GM18907 (cell line): Measurements from ENCODE around the gene CRLF2.
"Not testable (repeated sequence)": the region's sequence is repeated elsewhere in the genome, so short reads cannot be mapped to it uniquely, and the experiment has no call there.

Source experiments
- ATAC-seq: cut with Tn5 transposase; IDR thresholded peaks from one replicate; pipeline ENCODE4 v1.9.1; 2021; ENCODE audit warnings: mild to moderate bottlenecking, moderate library complexity; ENCODE audit not compliant: unreplicated experiment

The CRLF2 gene

GRCh38 chrX:1212532-1212931, at the start of gene CRLF2:
Gene CRLF2, minus strand, starts transcription at chrX:1212649. Its CDS starts 15 bp downstream, at chrX:1212634.
- ATAC-seq: peak; percentile 82

- ATAC-seq: not testable (repeated sequence)
Measured at GRCh38 chrX:1261771-1262170, 49.3 kb upstream of the CRLF2 start.

GRCh38 chrX:1261285-1261684, 48.8 kb upstream of the CRLF2 start:
- ATAC-seq: no peak

DNA sequence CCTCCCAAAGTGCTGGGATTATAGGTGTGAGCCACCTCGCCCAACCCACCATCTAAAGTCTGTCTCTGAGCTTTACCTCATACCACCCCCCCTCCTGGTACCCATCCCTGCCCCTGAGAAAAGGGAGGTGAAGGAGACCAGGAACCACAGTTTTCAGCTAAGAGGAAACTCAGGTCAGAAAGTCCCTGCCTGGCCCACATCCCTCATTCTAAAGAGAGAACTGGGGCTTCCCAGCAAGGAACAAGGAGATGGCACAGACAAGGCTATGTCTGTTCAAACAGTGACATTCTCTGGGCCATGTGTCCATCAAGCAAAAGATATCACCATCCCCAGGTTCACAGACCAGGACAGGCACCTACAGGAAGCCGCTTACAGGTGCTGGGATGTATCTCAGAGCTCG, 40.4 kb upstream of the CRLF2 start:
- ATAC-seq: no peak

GRCh38 chrX:1249101-1249887, 36.8 kb upstream of the CRLF2 start:
- ATAC-seq: peak; percentile 59

DNA sequence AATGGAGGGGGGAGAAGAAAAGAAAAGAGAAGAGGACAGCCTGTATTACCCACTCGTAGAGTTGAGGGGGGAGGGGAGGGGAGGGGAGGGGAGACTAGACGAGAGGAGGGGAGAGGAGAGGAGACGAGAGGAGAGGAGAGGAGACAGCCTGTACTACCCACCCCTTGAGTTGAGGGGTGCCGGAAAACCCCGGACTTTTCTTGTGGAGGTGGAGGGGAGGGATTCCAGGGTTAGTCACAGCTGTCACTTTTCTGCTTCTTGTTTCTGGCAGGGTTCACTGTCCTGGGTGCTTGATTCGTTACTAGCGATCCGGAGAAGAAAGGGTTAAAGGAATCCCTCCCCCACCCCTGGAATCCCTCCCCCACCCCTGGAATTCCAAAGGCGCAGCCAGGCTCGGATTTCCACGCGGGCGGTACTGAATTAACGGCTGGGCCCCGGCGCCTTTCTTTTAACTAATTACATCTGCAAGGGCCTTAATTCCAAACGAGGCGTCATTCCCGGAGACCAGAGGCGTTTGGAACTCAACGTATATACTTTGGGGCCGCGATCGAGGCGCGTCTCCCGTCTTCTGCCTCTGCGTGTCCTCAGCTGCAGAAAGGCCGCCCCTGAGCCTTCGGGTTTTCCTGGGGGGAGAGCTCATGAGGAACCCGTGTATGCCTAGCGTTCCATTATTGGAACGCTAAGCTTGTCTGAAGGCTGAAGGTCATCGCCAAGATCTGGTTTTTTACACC, 36.0 kb upstream of the CRLF2 start:
- ATAC-seq: no peak

- peak; percentile 61 for ATAC-seq
Measured at GRCh38 chrX:1246816-1247215, 34.4 kb upstream of the CRLF2 start.

- ATAC-seq: no peak
Measured at GRCh38 chrX:1244164-1245076, 32.0 kb upstream of the CRLF2 start.

- no peak for ATAC-seq
Measured at GRCh38 chrX:1242891-1243402, 30.5 kb upstream of the CRLF2 start.

DNA sequence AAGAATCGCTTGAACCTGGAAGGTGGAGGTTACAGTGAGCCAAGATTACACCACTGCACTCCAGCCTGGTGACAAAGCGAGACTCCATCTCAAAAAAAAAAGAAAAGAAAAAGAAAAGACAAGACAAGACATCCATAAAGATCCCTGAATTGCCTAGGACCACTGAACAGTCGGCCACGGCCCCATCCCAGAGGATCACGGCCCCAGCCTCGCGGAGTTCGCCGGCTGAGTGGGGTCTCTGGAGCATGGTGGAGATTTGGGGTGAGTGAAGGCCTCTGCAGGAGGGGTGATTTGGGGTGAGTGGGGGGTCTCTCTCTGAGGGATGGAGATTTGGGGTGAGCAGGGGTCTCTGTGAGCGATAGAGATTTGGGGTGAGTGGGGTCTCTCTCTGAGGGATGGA, 28.1 kb upstream of the CRLF2 start:
- not testable (repeated sequence) for ATAC-seq

GRCh38 chrX:1239681-1240142, 27.3 kb upstream of the CRLF2 start:
- no peak for ATAC-seq

- no peak for ATAC-seq
Measured at GRCh38 chrX:1231850-1232465, 19.5 kb upstream of the CRLF2 start.

DNA sequence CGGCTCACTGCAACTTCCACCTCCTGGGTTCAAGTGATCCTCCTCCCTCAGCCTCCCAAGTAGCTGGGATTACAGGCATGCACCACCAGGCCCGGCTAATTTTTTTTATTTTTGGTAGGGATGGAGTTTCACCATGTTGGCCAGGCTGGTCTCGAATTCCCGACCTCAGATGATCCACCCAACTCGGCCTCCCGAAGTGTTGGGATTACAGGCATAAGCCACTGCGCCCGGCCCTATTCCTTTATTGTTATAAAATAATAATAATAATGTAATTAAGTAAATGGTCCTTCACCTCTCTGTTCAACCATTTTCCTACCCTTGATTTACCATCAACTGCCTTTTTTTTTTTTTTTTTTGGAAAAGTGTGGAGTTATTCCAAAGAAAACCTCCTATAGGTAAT, 15.7 kb upstream of the CRLF2 start:
- ATAC-seq: not testable (repeated sequence)

DNA sequence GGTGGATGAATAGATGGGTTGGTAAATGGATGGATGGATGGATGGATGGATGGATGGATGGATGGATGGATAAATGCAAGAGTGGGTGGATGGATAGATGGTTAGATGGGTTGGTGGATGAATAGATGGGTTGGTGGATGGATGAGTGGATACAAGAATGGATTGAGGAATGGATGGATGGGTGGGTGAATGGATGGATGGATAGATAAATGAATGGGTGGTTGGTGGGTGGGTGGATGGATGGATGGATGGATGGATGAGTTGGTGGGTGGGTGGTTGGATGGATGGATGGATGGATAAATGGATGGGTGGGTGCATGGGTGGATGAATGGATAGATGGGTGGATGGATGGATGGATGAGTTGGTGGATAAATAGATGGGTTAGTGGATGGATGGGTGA, 13.8 kb upstream of the CRLF2 start:
- ATAC-seq: no peak

DNA sequence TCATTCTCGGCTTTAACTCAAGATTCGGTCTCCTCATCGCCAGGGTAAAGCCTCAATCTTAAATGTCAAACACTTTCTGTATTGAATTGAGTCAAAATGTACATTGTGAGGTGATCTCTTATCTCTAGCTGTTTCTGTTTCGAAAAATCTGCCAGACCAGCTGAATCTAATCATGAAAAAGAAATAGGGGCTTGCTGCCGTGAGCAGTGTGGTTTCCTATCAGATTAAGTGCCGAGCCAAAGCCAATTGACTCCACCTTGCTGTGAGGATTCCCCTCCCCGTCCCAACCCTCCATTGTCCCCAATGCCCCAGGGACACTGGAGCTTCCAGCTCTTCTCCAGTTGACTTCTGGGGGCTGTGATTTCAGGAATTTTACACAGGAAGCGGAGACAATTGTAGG, 12.5 kb upstream of the CRLF2 start:
- ATAC-seq: no peak

GRCh38 chrX:1223242-1223600, 10.8 kb upstream of the CRLF2 start:
- no peak for ATAC-seq

- no peak for ATAC-seq
Measured at GRCh38 chrX:1222531-1223241, 10.2 kb upstream of the CRLF2 start.

- no peak for ATAC-seq
Measured at GRCh38 chrX:1221296-1221845, 8.9 kb upstream of the CRLF2 start.

GRCh38 chrX:1218286-1218685, 5.8 kb upstream of the CRLF2 start:
- no peak for ATAC-seq
